Glomerular endothelial cell (primary cell): ENCODE data around the gene GRK6. TPM values are rescaled to one million over a fixed set of nuclear protein-coding genes. Genes with fewer than 3 reads are reported as not detected.

Experiments
- DNase-seq: peaks from one replicate; pipeline ENCODE4 v3.0.0-alpha.2; 2011; ENCODE audit warnings: low read depth, low spot score; ENCODE audit errors: extremely low read depth
- total RNA-seq: library from RNA; depleted of rRNA; stranded (reverse); fragments of >200 nt; gene quantifications from 2 replicates; pipeline ENCODE4 v1.2.3, GENCODE V29; 2015

GRK6 gene
- total RNA-seq, result 21.7 and 27.5 TPM in 2 replicates

GRCh38 chr5:177426566-177427210, at the start of gene GRK6:
GRK6 (plus strand) TSS chr5:177426676; CDS start chr5:177426846, 170 bp downstream.
- DNase-seq, result no peak

DNA sequence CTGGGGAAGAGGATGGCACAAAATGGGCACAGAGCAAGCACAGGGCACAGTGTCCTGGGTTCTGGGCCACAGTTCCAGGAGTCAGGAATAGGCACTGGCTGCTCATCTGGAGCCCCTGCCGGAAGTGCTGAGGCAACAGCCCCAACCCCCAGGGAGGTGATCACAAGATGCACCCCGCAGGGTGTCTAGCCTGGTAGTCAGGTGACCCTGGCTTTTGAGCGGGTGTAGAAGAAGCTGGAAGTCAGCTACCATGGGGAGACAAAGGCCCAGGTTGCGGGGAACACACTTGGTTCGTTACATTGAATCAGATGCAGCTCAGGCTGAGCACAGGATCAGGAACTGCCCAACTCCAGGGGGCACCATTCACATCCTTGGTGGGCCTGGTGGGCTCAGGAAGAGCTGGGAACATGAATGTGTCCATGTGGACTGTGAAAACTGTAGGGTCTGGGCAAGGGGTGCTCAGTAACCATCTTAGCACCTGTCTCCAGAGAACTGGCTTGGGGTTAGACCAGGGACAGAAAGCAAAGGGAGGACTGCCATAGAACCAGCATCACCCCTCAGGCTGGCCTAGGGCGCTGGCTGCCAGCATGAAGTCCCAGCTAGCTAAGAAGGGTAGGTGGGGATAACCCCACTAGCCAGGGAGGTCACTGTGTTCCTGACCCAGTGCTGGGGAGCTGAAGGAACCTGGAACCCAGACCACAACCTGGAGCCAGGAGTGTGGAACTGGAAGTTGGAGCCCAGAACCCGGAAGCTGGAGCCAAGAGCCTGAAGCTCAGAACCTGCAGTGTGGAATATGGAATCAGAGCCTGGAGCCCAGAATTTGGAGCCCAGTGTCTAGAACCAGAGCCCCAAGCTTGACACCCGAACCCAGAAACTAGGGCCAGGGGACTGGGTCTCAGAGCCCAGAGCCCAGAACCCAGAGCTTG, 48.4 kb upstream of the GRK6 start:
- DNase-seq, result no peak

DNA sequence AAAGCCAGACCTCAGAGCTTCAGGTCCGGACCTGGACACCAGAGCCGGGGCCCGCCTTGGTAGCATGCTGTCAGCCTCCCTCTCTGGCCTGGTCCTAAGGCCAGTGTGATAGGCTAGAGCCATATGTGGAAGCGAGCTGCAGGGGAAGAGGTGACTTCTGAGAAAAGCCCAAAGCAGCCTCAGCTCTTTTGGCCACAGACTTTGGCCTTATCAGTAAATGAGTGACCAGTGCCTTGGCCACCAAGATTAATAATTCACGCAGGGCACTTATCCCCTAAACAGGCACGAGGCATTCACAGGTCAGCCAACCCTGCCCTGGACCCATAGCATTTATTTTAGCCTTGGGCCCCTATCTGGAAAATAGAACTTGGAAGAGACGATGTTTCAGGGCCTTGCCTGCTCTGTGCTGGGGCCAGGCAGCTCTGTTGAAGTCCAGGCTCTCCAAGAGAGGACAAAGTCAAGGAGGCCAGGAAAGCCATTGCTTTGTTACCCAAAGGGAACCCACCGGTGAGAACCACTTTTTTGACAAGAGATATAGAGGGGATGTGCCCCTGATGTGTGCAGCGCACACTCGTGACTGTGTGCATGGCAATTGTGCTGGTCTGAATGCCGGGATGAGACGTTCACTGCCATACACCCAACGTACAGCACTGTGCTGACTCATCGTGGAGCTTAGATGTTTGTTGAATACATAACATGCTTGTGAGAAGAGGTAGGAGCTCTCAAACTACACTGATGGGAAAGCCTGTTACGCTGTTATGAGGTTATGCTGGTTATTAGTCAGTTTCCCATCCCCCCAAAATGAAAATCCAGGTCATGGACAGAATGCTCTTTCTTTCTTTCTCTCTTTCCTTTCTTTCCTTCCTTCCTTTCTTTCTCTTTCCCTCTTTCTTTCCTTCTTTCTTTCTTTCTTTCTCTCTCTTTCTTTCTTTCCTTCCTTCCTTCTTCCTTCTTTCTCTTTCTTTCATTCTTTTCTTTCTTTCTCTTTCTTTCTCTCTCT, 47.3 kb upstream of the GRK6 start:
- DNase-seq, result no peak

GRCh38 chr5:177380805-177381126, 45.7 kb upstream of the GRK6 start:
- no peak for DNase-seq

DNA sequence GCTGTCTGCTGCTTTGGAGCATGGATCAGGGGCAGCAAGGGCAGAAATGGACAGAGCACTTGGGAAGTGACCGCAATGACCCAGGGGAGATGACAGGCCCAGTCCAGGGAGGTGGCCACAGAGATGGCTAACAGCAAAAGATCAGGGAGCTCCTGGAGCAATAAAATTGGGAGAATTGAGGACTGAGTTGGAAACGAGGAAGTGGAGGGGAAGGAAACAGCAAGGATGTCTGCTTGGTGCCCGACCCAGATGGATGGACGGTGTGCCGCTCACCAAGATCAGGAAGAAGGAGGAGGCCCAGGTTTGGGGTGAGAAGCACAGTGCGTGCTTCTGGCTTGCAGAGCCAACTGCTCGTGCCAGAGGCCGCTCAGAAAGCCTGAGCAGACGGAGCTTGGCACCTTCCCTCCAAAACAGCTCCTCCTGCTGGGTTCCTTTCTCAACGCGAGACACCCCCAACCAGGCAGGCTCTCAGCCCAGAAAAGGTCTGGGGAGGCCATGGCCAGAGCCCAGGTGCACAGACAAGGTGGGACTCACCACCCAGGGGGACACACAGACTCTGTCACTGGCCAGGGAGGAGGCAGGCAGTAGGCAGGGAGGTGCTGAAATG, 44.0 kb upstream of the GRK6 start:
- DNase-seq, result no peak

DNA sequence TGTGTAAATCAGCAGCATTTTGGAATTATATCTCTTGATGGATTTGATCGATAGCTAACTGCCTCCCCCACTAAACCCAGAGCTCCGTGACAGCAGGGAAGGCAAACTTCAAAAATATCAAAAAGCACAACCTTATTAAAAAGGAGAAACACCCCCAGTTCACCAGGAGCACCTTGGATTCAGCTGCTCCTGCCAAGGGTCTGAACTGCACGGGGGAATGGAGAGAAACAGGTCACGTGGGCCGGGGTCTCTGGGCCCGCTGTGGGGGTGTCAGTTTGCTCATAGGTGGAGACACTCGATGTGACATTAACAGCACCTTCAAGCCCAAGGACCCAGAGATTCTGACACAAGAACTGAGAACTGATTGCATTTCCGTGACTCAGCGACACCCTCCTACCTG, 43.3 kb upstream of the GRK6 start:
- no peak for DNase-seq

- DNase-seq, result no peak
Observed at GRCh38 chr5:177384134-177384533, 42.3 kb upstream of the GRK6 start, which contains the start of gene SLC34A1. SLC34A1 (plus strand) TSS chr5:177384434; CDS start chr5:177385742, 1,308 bp downstream.

DNA sequence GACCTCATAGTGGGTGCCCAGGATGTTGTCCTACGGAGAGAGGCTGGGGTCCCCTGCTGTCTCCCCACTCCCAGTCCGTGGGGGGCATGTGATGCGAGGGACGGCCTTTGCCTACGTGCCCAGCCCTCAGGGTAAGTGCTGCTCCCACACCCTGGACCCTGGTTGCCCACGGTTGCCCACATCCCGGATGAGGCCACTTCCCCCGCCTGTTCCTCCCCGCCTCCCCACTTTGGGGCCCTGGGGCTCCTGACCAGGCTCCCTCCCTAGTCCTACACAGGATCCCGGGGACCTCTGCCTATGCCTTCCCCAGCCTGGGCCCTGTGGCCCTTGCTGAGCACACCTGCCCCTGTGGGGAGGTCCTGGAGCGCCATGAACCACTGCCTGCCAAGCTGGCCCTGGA, 40.8 kb upstream of the GRK6 start:
- no peak for DNase-seq

DNA sequence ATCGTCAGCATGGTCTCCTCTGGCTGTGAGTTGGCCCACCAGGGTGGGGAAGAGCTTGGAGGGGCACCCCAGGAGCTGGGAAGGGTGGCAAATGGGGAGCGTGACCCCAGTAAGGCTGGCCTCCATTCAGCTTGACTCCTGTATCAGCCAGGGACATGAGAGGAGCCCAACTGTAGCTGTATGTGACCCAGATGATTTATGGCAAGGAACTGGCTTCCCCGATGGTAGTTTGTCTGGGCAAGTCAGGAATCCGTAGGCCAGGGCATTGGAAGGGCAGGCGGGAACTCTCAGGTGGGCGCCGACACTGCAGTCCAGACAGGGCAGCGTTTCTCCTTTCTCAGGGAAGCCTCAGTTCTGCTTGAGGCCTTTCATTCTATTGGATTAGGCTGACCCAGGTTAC, 39.9 kb upstream of the GRK6 start:
- no peak for DNase-seq

GRCh38 chr5:177387405-177387804, 39.1 kb upstream of the GRK6 start:
- no peak for DNase-seq

DNA sequence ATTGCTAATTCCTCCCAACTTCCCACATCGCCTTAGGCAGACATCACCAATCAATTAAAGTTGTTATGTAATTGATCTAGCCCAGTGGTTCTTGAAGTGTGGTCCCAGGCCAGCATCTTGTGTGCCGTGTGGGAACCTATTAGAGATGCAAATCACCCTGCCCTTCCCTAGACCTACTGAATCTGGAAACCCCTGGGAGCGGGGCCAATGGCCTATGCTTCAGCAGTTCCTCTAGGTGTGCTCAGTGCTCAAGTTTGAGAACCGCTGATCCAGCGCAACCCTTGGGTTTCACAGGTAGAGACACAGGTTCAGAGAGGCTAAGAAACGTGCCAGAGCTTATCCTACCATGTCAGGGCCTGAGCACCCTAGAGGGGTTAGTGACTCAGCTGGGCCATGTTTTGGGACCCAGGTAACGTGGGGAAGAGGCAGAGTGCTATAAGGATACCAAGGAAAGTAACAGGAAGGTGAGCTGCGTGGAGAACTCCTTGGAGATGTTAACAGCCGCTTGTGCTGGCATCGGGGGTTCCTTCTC, 37.9 kb upstream of the GRK6 start:
- no peak for DNase-seq

DNA sequence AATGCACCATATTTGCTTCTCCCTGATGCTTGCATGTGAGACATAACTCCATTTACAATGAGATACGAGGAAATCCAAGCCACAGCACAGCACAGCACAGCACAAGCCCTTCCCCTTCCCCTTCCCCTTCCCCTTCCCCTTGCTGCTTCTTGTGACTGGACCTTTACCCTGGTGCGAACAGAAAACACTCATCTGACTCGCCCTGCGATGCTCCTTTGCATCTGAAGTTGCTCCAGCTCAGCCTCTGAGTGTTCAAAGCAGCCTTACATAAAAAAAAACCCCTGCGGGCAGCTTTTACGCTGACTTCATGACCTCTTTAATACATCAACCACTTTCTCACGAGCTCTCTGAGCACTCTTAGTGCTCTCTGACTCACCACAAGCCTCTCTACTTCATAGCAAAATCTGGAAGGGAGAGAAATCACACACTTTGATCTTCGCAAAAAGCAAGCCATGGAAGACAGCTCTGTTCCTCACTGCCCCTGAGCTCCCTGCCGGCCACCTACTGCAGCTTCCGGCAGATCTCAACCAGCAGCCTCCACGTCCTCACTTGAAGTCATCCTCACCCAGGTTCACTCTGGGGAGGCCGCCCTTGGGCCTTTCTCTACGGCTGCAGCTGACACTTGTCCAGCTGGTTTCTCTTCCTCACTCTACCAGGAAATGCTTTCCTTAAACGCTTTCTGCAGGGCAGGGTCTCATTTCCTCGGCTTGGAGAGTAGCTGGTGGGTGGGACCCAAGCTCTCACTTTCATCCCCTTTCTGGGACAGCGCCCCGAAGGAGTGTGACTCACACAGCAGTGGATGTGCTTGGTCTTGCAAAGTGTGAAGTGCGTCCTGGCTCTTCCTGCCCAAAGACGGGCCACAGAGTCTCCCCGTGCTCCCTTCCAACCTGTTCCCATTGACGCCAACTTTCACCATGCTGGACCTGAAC, 37.0 kb upstream of the GRK6 start:
- DNase-seq, result no peak

DNA sequence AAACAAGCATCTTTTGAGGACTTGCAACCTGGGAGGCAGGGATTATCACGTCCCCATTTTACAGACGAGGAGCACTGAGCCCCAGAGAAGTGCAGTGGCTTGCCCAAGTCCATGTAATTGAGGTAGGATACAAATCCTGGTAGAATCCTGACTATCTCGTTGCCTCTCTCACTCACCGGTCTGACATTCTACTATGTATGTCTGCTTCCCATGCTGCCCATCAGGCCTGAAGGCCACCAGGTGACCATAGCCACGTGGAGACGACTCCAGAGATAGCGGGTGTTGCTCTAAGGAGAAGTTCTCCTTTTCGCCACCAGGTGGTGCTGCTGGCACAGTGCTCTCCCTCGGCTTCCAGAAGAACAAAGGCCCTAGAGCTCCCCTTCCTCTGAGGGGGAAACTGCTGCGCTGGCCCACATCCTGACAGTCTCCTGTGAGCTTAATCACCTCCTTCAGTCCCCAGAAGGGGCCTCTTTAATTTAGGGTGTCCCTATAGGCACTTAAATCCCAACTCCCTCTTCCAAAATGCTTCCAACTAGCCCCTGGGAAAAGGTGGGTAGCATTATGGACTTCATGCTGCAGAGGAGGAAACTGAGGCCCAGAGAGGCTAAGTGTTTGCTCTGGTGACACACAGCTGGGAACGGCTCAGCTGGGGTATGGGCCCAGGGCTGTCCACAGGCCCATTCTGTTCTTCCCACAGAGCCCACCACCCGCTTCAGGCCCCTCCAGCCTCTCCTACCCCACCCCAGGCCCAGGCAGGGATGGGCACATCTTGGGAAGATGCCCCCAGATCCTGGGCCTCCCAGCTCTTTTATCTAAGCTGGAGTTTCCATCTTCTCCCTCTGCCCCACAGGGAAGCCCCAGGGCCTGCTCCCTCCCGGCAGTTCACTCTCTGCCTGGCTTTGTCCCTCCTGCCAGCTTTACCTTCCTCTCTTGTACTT, 35.8 kb upstream of the GRK6 start:
- no peak for DNase-seq

GRCh38 chr5:177392765-177393164, 33.7 kb upstream of the GRK6 start:
- no peak for DNase-seq

DNA sequence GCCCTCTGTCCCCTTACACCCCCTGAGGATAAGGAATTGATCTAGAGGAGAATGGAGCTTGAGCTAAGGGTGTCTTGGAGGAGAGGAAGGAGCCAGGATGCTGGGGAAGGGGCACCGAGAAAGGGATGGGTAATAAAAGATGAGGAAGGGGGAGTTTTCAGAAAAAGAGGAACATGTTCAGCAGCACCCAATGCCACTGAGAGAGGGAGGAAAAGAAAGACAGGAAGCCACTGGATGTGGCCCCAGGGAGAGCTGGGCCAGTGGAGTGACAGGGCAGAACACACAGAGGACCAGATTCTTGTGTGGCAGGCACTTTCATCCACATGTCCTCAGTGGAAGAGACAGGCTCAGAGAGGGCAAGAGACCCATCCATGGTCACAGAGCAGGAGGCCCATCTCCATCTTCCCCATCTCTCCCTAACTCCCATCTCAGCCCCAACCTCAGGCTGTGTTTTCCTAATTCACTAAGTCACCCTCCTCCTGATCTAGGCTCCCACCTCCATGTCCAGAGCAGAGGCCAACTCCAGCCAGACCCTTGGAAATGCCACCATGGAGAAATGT, 33.2 kb upstream of the GRK6 start:
- no peak for DNase-seq

GRCh38 chr5:177393990-177394389, 32.5 kb upstream of the GRK6 start:
- DNase-seq, result no peak

DNA sequence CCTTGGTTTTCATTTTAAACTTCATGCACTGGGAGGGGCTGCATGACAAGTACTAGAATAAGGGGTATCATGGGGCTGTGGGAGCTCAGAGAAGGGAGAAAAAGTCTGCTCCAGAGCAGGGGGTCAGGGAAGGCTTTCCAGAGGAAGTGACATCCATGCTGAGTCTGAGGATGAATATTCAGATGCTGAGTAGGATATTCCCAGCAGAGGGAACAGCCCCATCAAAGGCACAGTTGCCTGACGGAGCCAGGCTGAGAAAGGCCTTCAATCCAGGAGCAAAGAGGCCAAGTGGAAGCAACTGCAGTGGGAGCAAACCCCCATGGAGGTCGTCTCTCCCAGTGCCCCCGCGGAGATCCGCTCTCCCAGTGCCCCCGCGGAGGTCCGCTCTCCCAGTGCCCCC, 30.4 kb upstream of the GRK6 start:
- no peak for DNase-seq

DNA sequence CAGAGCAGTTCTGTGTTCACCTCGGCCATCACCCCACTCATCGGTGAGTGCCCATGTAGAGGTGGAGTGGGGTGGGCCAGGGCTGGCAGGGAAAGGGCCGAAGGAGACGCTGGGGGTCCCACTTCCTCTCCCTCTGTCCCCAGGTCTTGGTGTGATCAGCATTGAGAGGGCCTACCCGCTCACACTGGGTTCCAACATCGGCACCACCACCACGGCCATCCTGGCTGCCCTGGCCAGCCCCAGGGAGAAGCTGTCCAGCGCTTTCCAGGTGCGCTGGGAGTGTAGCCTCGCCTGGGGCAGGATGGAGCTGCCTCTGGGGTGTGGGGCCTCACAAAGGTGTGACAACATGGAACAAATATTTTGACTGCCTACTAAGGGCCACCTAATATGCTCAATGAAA, 29.7 kb upstream of the GRK6 start:
- no peak for DNase-seq
